IMR-90 (cell line): Measurements from ENCODE around the gene LRRC26. TPM values are rescaled to one million over a fixed set of nuclear protein-coding genes. Genes with fewer than 3 reads are reported as not detected.

Source experiments
- ATAC-seq: fragments of 200-7000 bp; cut with Tn5 transposase; 2 replicates; pipeline ENCODE4 v1.9.1; 2020; ENCODE audit warnings: low read depth, mild to moderate bottlenecking, moderate library complexity
- BruUV-seq: library from RNA; stranded (reverse); fragments of 400-500 nt; replicated peaks from 2 replicates; lab custom pipeline; 2021; lab: Mats Ljungman, UMichigan
- CTCF ChIA-PET: fragments of 300-600 bp; formaldehyde crosslinking; extraction: SDS; loops from one replicate; lab custom pipeline; 2021; ENCODE audit warnings: antibody characterized with exemption; lab: Yijun Ruan, JAX
- POLR2A ChIA-PET: fragments of 300-600 bp; sonication (Branson Sonifier 250); formaldehyde crosslinking; loops from one replicate; lab custom pipeline; 2022; ENCODE audit warnings: antibody characterized with exemption; ENCODE audit not compliant: unreplicated experiment; lab: Charles Lee
- DNase-seq: peaks from one replicate; pipeline ENCODE4 v3.0.0; 2013
- H2AFZ ChIP-seq: replicated peaks from 2 replicates; pipeline ENCODE3; 2013; ENCODE audit warnings: low read length, mild to moderate bottlenecking; ENCODE audit not compliant: poor library complexity
- H2AK5ac ChIP-seq: 2 replicates; pipeline ENCODE4 v1.6.1; 2013; ENCODE audit warnings: low read depth, low read length, inconsistent platforms
- H2AK9ac ChIP-seq: replicated peaks from 2 replicates; pipeline ENCODE3; 2013; ENCODE audit warnings: mild to moderate bottlenecking, low read depth, low read length, moderate library complexity; ENCODE audit not compliant: poor library complexity
- H2BK120ac ChIP-seq: 2 replicates; pipeline ENCODE4 v1.6.1; 2013; ENCODE audit warnings: low read depth, low read length, inconsistent platforms
- H2BK15ac ChIP-seq: 3 replicates; pipeline ENCODE4 v1.6.1; 2013; ENCODE audit warnings: low read depth, low read length, inconsistent platforms
- H2BK20ac ChIP-seq: 2 replicates; pipeline ENCODE4 v1.6.1; 2013; ENCODE audit warnings: low read depth, mild to moderate bottlenecking, inconsistent platforms, low read length, moderate library complexity
- H2BK5ac ChIP-seq: 2 replicates; pipeline ENCODE4 v1.6.1; 2013; ENCODE audit warnings: mild to moderate bottlenecking, low read depth, low read length, inconsistent platforms; ENCODE audit not compliant: poor library complexity, severe bottlenecking
- H3K14ac ChIP-seq: replicated peaks from 2 replicates; pipeline ENCODE4 v1.6.1; 2013; ENCODE audit warnings: low read depth, low read length, inconsistent platforms
- H3K18ac ChIP-seq: 2 replicates; pipeline ENCODE4 v1.6.1; 2013; ENCODE audit warnings: low read depth, low read length, control low read depth
- H3K23ac ChIP-seq: 2 replicates; pipeline ENCODE4 v1.6.1; 2013; ENCODE audit warnings: low read depth, low read length, inconsistent platforms
- H3K27ac ChIP-seq: 2 replicates; pipeline ENCODE4 v1.5.1; 2013; ENCODE audit warnings: mild to moderate bottlenecking, control low read depth, low read length; ENCODE audit not compliant: insufficient read depth
- H3K27me3 ChIP-seq: 2 replicates; pipeline ENCODE4 v1.6.1; 2013; ENCODE audit warnings: low read length; ENCODE audit not compliant: control insufficient read depth, insufficient read depth
- H3K36me3 ChIP-seq: 2 replicates; pipeline ENCODE4 v1.6.1; 2013; ENCODE audit warnings: low read length, mixed read lengths; ENCODE audit not compliant: control insufficient read depth, insufficient read depth
- H3K4ac ChIP-seq: 2 replicates; pipeline ENCODE4 v1.6.1; 2013; ENCODE audit warnings: low read depth, low read length, inconsistent platforms
- H3K4me1 ChIP-seq: 2 replicates; pipeline ENCODE4 v1.6.1; 2013; ENCODE audit warnings: low read length, mixed read lengths; ENCODE audit not compliant: control insufficient read depth, insufficient read depth
- H3K4me2 ChIP-seq: 2 replicates; pipeline ENCODE4 v1.6.1; 2013; ENCODE audit warnings: low read depth, mild to moderate bottlenecking, control low read depth, low read length, moderate library complexity
- H3K4me3 ChIP-seq: 2 replicates; pipeline ENCODE4 v1.5.1; 2013; ENCODE audit warnings: low read depth, mild to moderate bottlenecking, control low read depth, low read length, moderate library complexity; ENCODE audit not compliant: insufficient read depth
- H3K56ac ChIP-seq: 2 replicates; pipeline ENCODE4 v1.6.1; 2013; ENCODE audit warnings: low read length, inconsistent platforms; ENCODE audit not compliant: insufficient read depth; ENCODE audit errors: extremely low read depth
- H3K79me1 ChIP-seq, 2 experiments: 2 replicates each; pipeline ENCODE4 v1.6.1; 2013; ENCODE audit warnings: low read length in 2 of 2, inconsistent platforms in 1 of 2, low read depth in 1 of 2
- H3K9ac ChIP-seq: 2 replicates; pipeline ENCODE4 v1.6.1; 2013; ENCODE audit warnings: low read depth, low read length, control low read depth
- H3K9me1 ChIP-seq: 2 replicates; pipeline ENCODE4 v1.6.1; 2013; ENCODE audit warnings: low read length, inconsistent platforms; ENCODE audit not compliant: insufficient read depth
- H3K9me3 ChIP-seq: 2 replicates; pipeline ENCODE4 v1.6.1; 2013; ENCODE audit warnings: low read length; ENCODE audit not compliant: control insufficient read depth, insufficient read depth
- H4K20me1 ChIP-seq: 2 replicates; pipeline ENCODE4 v1.6.1; 2013; ENCODE audit warnings: low read length, inconsistent platforms; ENCODE audit not compliant: insufficient read depth
- H4K5ac ChIP-seq: 2 replicates; pipeline ENCODE4 v1.6.1; 2013; ENCODE audit warnings: mild to moderate bottlenecking, low read depth, low read length, control low read depth
- H4K8ac ChIP-seq, 2 experiments: 2 replicates each; pipeline ENCODE4 v1.6.1; 2013; ENCODE audit warnings: low read depth in 2 of 2, low read length in 2 of 2, control low read depth in 1 of 2, inconsistent platforms in 1 of 2
- H4K91ac ChIP-seq: 2 replicates; pipeline ENCODE4 v1.6.1; 2013; ENCODE audit warnings: low read depth, low read length, inconsistent platforms; ENCODE audit not compliant: insufficient read depth
- BHLHE40 ChIP-seq: fragments of 150-350 bp; IDR thresholded peaks from 2 replicates; pipeline ENCODE4 v1.6.1; 2016; ENCODE audit warnings: mild to moderate bottlenecking, low read depth, low read length
- CEBPB ChIP-seq: IDR thresholded peaks from 2 replicates; pipeline ENCODE4 v1.6.1; 2012; ENCODE audit warnings: low read depth, low read length, improper control_type of control experiment
- CTCF ChIP-seq: conservative IDR thresholded peaks from 2 replicates; pipeline ENCODE4 v1.5.1; 2012; ENCODE audit warnings: mild to moderate bottlenecking, low read depth, low read length, improper control_type of control experiment
- ELK1 ChIP-seq: fragments of 150-350 bp; IDR thresholded peaks from 2 replicates; pipeline ENCODE4 v1.6.1; 2016; ENCODE audit warnings: low read depth, mild to moderate bottlenecking, low read length, moderate library complexity, borderline replicate concordance
- FOS ChIP-seq: fragments of 150-350 bp; IDR thresholded peaks from 2 replicates; pipeline ENCODE4 v1.6.1; 2016; ENCODE audit warnings: low read depth, low read length
- MAFK ChIP-seq: IDR thresholded peaks from 2 replicates; pipeline ENCODE4 v1.6.1; 2012; ENCODE audit warnings: low read depth, low read length, improper control_type of control experiment
- MAZ ChIP-seq: IDR thresholded peaks from 2 replicates; pipeline ENCODE4 v1.6.1; 2012; ENCODE audit warnings: low read depth, mild to moderate bottlenecking, low read length, improper control_type of control experiment, moderate library complexity, borderline replicate concordance
- MXI1 ChIP-seq: IDR thresholded peaks from 2 replicates; pipeline ENCODE4 v1.6.1; 2012; ENCODE audit warnings: low read depth, mild to moderate bottlenecking, low read length, moderate library complexity, borderline replicate concordance
- NFE2L2 ChIP-seq: fragments of 150-350 bp; IDR thresholded peaks from 2 replicates; pipeline ENCODE4 v1.6.1; 2016; ENCODE audit warnings: low read depth, mild to moderate bottlenecking, low read length
- POLR2A ChIP-seq: IDR thresholded peaks from 2 replicates; pipeline ENCODE4 v1.6.1; 2012; ENCODE audit warnings: mild to moderate bottlenecking, low read depth, low read length
- RAD21 ChIP-seq: IDR thresholded peaks from 2 replicates; pipeline ENCODE4 v1.6.1; 2012; ENCODE audit warnings: low read length, improper control_type of control experiment
- RCOR1 ChIP-seq: IDR thresholded peaks from 2 replicates; pipeline ENCODE4 v1.6.1; 2012; ENCODE audit warnings: mild to moderate bottlenecking, low read length, improper control_type of control experiment; ENCODE audit not compliant: insufficient replicate concordance
- RFX5 ChIP-seq: IDR thresholded peaks from 2 replicates; pipeline ENCODE4 v1.8.0; 2012; ENCODE audit warnings: low read depth, mild to moderate bottlenecking, low read length, moderate library complexity
- SMC3 ChIP-seq: fragments of 150-350 bp; IDR thresholded peaks from 2 replicates; pipeline ENCODE4 v1.6.1; 2016; ENCODE audit warnings: low read depth, mild to moderate bottlenecking, antibody characterized with exemption, low read length, moderate library complexity
- USF2 ChIP-seq: fragments of 150-350 bp; IDR thresholded peaks from 2 replicates; pipeline ENCODE4 v1.6.1; 2017; ENCODE audit warnings: mild to moderate bottlenecking, antibody characterized with exemption, low read length, low read depth
- WGBS, 2 experiments: methylation state at CpG; one replicate each; pipeline versions ENCODE4 v1.1.5 to v1.1.7; 2013; ENCODE audit warnings: missing lambda C conversion rate in 2 of 2; ENCODE audit not compliant: insufficient read length in 1 of 2; ENCODE audit errors: extremely low coverage in 2 of 2; 5-methylcytosine and 5-hydroxymethylcytosine counted together
- dilution Hi-C: fragments of 300-500 bp; cut with HindIII; formaldehyde crosslinking; loops from one replicate; pipeline ENCODE4 v1.14.3; 2018; ENCODE audit warnings: low sequenced_read_pairs; ENCODE audit not compliant: unreplicated experiment
- in situ Hi-C: fragments of 300-500 bp; cut with MboI; formaldehyde crosslinking; loops from 3 replicates; pipeline ENCODE4 v1.14.3; 2019; ENCODE audit warnings: low sequenced_read_pairs, inconsistent platforms, mixed read lengths
- intact Hi-C: fragments of 100-400 bp; cut with micrococcal nuclease; formaldehyde crosslinking; loops from 2 replicates; pipeline ENCODE4 v1.10.0; 2022
- polyA plus RNA-seq, 3 experiments: library from polyadenylated mRNA; depleted of rRNA; stranded (reverse); fragments of >200 nt; gene quantifications; 2 replicates each; pipeline ENCODE4 v1.2.3, GENCODE V29; 2012; ENCODE audit warnings: low replicate concordance in 1 of 3
- total RNA-seq: library from RNA; depleted of rRNA; stranded (reverse); fragments of >200 nt; gene quantifications from 2 replicates; pipeline ENCODE4 v1.2.3, GENCODE V29; 2012

LRRC26 gene
- total and polyA plus RNA-seq, 2 of the 4 experiments (the other 2 are of a cell fraction) = not detected

GRCh38 chr9:137138722-137139467 lies 31.0 kb downstream of the LRRC26 start, which contains the start of gene GRIN1:
Gene GRIN1, plus strand, starts transcription at chr9:137139154. Its CDS starts 333 bp downstream, at chr9:137139487.
- H3K27me3 ChIP-seq = peaks cover 68% of the 10 kb centered on the region
- no TSS peak for BruUV-seq
- H2AFZ ChIP-seq = peak within 1 kb of the TSS; percentile 43
- CTCF ChIA-PET = no interaction called here
- dilution Hi-C loops (no loop called here), in situ Hi-C loops (no loop called here), intact Hi-C loops (no loop called here)
- no peak within 1 kb of the TSS for H3K23ac ChIP-seq
- ATAC-seq (peak; percentile 91), DNase-seq (no peak)
- no peaks in the 10 kb centered on the region for H3K36me3 ChIP-seq
- TF ChIP-seq RCOR1 = no peak
- no peak for TF ChIP-seq MAFK
- no peak for TF ChIP-seq USF2
- TF ChIP-seq CEBPB = no peak
- no peak for TF ChIP-seq POLR2A
- peak; percentile 42; the same call in 1 of the 2 replicates for TF ChIP-seq MAZ
- TF ChIP-seq CTCF = no peak
- no peak for TF ChIP-seq NFE2L2
- TF ChIP-seq RFX5 = no peak
- no peak for TF ChIP-seq FOS
- TF ChIP-seq MXI1 = peak; percentile 97
- TF ChIP-seq BHLHE40 = no peak
- TF ChIP-seq RAD21 = no peak
- TF ChIP-seq SMC3 = no peak
- TF ChIP-seq ELK1 = no peak
- H3K4ac ChIP-seq = no peak within 1 kb of the TSS
- no peak within 1 kb of the TSS for H2BK5ac ChIP-seq
- POLR2A ChIA-PET = no interaction called here
- H4K91ac ChIP-seq = no peak within 1 kb of the TSS
- H3K14ac ChIP-seq = no peak within 1 kb of the TSS
- H3K4me1 ChIP-seq = no peaks in the 10 kb centered on the region; the same call in 1 of the 2 replicates
- no peak within 1 kb of the TSS for H3K4me3 ChIP-seq
- H2AK9ac ChIP-seq = no peak within 1 kb of the TSS
- no peak within 1 kb of the TSS for H3K56ac ChIP-seq
- no peak within 1 kb of the TSS for H3K18ac ChIP-seq
- no peak within 1 kb of the TSS for H3K4me2 ChIP-seq
- 15% methylated on average over 64 of the region's 104 CpGs; no CpG with 5 or more reads in 1 of the 2 experiments for WGBS, 2 experiments
- H3K27ac ChIP-seq = no peak within 1 kb of the TSS
- H2BK15ac ChIP-seq = no peak within 1 kb of the TSS
- H4K5ac ChIP-seq = no peak within 1 kb of the TSS
- no peaks in the 10 kb centered on the region; the same call in 1 of the 2 replicates for H4K20me1 ChIP-seq
- H2BK20ac ChIP-seq = no peak within 1 kb of the TSS
- H3K9me3 ChIP-seq = no peaks in the 10 kb centered on the region
- H2BK120ac ChIP-seq = no peak within 1 kb of the TSS
- H3K9me1 ChIP-seq = peaks cover 4% of the 10 kb centered on the region; the same call in 1 of the 2 replicates
- no peak within 1 kb of the TSS for H2AK5ac ChIP-seq
- no peak within 1 kb of the TSS for H3K9ac ChIP-seq
- H3K79me1 ChIP-seq = no peaks in the 10 kb centered on the region
- H4K8ac ChIP-seq = no peak within 1 kb of the TSS
